Measurements from ENCODE around the gene CENPU. TPM values are rescaled to one million over a fixed set of nuclear protein-coding genes. Genes with fewer than 3 reads are reported as not detected.

CENPU gene
- total RNA-seq, 2 experiments from 2014 or later, result 49.7 to 53.4 TPM

DNA sequence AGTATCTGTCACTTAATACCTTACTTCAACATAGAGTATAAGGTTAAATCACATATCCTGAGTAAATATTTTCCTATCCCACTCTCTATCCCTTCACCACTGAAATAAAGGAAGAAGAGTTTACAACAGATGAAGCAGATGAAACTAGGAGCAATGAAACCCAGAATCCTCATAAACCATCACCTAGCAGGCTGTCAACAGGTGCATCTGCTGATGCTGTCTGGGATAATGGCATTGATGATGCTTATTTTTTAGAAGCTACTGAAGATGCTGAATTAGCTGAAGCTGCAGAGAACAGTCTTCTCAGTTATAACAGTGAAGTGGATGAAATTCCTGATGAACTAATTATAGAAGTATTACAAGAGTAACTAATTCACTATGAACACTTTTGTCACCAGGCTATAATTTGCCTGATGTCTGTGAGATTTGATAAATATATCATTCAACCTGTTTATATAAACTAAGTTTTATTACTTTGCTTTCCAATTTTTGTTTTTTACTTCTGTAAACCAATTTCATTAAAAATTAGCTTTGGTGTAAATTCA lies 39.4 kb downstream of the CENPU start:
- Mint-ChIP-seq H3K36me3 (ENCODE audit: low read depth) (peaks cover 40% of the 10 kb centered on the region), H3K27ac (no peak overlapping the region)
- POLR2A ChIA-PET, result interaction anchor here (0.9 to 1.2 kb wide), 2 partner anchors 9 to 39 kb away, joined by 4 read pairs; no protein-coding TSS in a partner anchor

DNA sequence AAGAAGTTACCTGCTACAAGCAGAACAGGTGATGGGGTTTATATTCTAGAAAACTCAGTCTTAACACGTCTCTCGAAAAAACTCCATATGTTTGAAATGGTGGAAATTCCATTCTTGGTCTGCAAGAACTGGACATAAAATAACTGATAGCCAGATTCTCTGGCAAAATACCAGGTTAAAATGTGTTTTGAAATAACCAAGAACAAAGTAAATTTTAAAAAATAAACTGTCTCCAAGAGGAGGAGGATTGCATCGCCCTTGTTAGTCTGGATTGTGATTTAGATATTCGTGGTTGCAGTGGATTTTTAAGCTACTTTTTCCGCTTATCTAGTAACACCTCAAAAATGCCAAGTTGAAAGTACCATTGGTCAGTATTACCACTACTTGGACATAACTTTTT lies 40.8 kb downstream of the CENPU start:
- DNase-seq (no peak), ATAC-seq (no peak)
- Mint-ChIP-seq H3K4me1 (ENCODE audit: low read depth) (peaks cover 6% of the 10 kb centered on the region), H3K27me3 (no peaks in the 10 kb centered on the region), H3K36me3 (ENCODE audit: low read depth) (peaks cover 41% of the 10 kb centered on the region), H3K4me3 (no peak overlapping the region), H3K27ac (no peak overlapping the region), H3K9me3 (no peaks in the 10 kb centered on the region)
- ChIA-PET POLR2A (no interaction called here), CTCF (no interaction called here)
- intact Hi-C loops (cut with micrococcal nuclease), result no loop called here
- TF ChIP-seq, protein P1, sequence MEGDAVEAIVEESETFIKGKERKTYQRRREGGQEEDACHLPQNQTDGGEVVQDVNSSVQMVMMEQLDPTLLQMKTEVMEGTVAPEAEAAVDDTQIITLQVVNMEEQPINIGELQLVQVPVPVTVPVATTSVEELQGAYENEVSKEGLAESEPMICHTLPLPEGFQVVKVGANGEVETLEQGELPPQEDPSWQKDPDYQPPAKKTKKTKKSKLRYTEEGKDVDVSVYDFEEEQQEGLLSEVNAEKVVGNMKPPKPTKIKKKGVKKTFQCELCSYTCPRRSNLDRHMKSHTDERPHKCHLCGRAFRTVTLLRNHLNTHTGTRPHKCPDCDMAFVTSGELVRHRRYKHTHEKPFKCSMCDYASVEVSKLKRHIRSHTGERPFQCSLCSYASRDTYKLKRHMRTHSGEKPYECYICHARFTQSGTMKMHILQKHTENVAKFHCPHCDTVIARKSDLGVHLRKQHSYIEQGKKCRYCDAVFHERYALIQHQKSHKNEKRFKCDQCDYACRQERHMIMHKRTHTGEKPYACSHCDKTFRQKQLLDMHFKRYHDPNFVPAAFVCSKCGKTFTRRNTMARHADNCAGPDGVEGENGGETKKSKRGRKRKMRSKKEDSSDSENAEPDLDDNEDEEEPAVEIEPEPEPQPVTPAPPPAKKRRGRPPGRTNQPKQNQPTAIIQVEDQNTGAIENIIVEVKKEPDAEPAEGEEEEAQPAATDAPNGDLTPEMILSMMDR (IDR thresholded peaks at IDR 0.05), result no peak

More for the DNA sequence above, 39.4 kb downstream of the CENPU start:
- TF ChIP-seq, protein P1 (IDR thresholded peaks at IDR 0.05), result no peak
- H3K27me3 Mint-ChIP-seq, result no peaks in the 10 kb centered on the region
- no peak for DNase-seq
- H3K4me1 Mint-ChIP-seq (ENCODE audit: low read depth), result no peaks in the 10 kb centered on the region
- no peaks in the 10 kb centered on the region for H3K9me3 Mint-ChIP-seq
- intact Hi-C loops (cut with micrococcal nuclease), result no loop called here
- CTCF ChIA-PET, result no interaction called here
- no peak for ATAC-seq
- H3K4me3 Mint-ChIP-seq, result no peak overlapping the region

DNA sequence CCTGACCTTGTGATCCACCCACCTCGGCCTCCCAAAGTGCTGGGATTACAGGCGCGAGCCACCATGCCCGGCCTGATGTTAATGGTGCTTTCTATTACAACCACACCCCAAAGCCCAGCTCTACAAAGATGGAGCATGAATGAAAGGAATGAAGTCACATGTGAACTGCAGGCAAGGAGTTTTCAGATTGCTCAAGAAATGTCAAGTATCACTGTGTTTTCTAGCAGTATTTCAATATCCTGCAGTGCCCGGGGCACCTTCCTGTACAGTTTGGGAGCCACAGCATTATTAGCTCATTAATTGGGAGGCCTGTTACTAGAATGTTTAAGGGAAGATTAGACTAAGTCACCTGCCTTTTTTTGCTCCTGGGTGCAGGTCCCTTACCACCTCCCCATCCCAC lies 44.2 kb downstream of the CENPU start:
- ChIA-PET CTCF (no interaction called here), POLR2A (interaction anchor here (1.4 kb wide), 1 partner anchor 43 kb away, joined by 3 read pairs; no protein-coding TSS in a partner anchor)
- H3K4me3 Mint-ChIP-seq, result no peak overlapping the region
- no peaks in the 10 kb centered on the region for H3K9me3 Mint-ChIP-seq
- H3K27me3 Mint-ChIP-seq, result no peaks in the 10 kb centered on the region
- ATAC-seq (no peak), DNase-seq (no peak)
- intact Hi-C loops (cut with micrococcal nuclease), result no loop called here
- TF ChIP-seq, protein P1 (IDR thresholded peaks at IDR 0.05), result no peak
- no peak overlapping the region for H3K27ac Mint-ChIP-seq
- peaks cover 6% of the 10 kb centered on the region for H3K4me1 Mint-ChIP-seq (ENCODE audit: low read depth)
- H3K36me3 Mint-ChIP-seq (ENCODE audit: low read depth), result peaks cover 22% of the 10 kb centered on the region

DNA sequence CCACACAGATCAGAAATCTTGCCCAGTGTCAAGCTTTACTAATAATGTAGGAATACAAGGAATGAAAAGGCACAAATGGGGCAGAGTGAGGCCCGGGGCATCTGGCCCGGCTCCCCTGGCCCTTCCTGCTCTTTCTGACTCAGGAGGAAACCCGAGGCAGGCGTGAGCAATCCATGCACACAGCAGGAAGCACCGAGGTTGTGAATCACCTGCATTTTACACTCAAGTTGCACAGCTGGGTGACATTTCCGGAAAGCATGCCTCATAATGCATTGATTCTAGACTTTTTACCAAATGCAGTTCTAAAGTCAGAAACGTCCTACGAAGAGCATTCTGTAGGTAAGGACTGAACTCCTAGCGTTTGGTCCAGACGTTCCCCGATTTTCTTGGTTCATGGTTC lies 45.4 kb downstream of the CENPU start:
- H3K27ac Mint-ChIP-seq, result no peak overlapping the region
- ChIA-PET CTCF (no interaction called here), POLR2A (interaction anchor here (1.4 kb wide), 1 partner anchor 45 kb away, joined by 3 read pairs; no protein-coding TSS in a partner anchor)
- no peaks in the 10 kb centered on the region for H3K9me3 Mint-ChIP-seq
- H3K4me1 Mint-ChIP-seq (ENCODE audit: low read depth), result peaks cover 9% of the 10 kb centered on the region
- no peaks in the 10 kb centered on the region for H3K27me3 Mint-ChIP-seq
- H3K4me3 Mint-ChIP-seq, result no peak overlapping the region
- intact Hi-C loops (cut with micrococcal nuclease), result no loop called here
- ATAC-seq, result peak; percentile 76
- TF ChIP-seq, protein P1 (IDR thresholded peaks at IDR 0.05), result no peak
- peaks cover 18% of the 10 kb centered on the region for H3K36me3 Mint-ChIP-seq (ENCODE audit: low read depth)
- DNase-seq, result peak; percentile 54

DNA sequence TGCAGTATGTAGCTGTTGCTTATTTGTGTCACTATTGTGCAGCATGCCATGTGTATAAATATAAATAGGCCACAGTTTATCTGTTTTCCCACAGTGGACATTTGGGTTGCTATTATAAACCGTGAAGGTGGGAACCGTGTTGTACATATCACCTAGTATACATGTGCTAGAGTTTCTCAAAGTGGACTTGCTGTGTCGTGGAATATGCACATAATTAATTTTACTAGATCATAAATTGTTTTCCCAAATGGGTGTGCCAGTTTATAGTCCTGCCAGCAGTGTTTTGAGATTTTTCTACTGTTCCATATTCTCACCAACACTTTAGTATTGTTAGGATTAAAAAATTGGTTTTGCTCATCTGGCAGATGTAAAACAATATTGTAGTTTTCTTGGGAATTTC lies 45.9 kb downstream of the CENPU start:
- Mint-ChIP-seq H3K4me3 (no peak overlapping the region), H3K4me1 (ENCODE audit: low read depth) (peaks cover 9% of the 10 kb centered on the region), H3K36me3 (ENCODE audit: low read depth) (peaks cover 18% of the 10 kb centered on the region), H3K27me3 (no peaks in the 10 kb centered on the region), H3K27ac (no peak overlapping the region), H3K9me3 (no peaks in the 10 kb centered on the region)
- intact Hi-C loops (cut with micrococcal nuclease), result no loop called here
- no peak for ATAC-seq
- no peak for DNase-seq
- CTCF ChIA-PET, result no interaction called here
- TF ChIP-seq, protein P1 (IDR thresholded peaks at IDR 0.05), result no peak
- POLR2A ChIA-PET, result no interaction called here

Measured in activated CD8-positive, alpha-beta T cell treated with anti-CD3 and anti-CD28 coated beads for 36 hours (primary cell).